Measurements from ENCODE around the gene TSPEAR. TPM values are rescaled to one million over a fixed set of nuclear protein-coding genes. Genes with fewer than 3 reads are reported as not detected.

TSPEAR gene
- polyA plus RNA-seq, 5 donors = 2.0 to 4.4 (median 3.0) TPM

DNA sequence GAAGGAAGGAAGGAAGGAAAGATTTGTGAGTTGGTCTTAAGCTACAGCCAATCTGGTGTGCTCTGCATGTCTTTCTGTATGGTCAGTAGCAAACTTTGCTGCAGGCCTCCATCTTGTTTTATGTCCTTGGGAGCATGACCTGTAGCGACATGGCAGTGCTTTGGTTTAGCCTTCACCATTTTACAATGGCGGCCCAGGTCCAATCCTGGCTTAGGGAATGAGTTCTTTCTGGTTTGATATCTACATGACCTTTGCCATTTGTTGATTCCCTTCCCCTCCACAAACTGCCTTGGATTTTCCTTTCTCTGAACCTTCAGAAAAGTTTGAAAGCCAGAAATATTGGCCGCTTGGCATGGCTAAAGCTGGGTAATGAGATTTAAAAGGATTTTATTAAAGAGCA, 30.5 kb upstream of the TSPEAR start:
- DNase-seq = no peak

DNA sequence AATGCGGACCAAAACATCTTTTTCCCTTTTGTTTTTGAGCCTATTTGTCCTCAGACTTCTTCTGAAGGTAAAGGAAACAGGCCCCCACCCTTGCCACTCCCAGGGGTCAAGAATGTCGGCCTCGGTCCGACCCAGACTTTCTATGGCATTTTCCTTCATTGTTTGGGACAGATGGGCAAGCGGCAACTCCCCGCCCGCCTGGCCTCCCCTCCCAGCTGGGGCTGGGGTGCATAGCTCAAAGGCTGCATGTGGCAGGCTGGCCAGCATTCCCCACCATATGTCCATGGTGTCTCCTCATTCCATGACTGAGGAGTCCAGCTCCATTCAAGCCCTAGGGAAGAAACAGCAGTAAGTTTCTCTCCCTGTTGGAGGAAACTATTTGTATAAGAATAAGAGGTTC, 29.4 kb upstream of the TSPEAR start:
- DNase-seq = no peak

DNA sequence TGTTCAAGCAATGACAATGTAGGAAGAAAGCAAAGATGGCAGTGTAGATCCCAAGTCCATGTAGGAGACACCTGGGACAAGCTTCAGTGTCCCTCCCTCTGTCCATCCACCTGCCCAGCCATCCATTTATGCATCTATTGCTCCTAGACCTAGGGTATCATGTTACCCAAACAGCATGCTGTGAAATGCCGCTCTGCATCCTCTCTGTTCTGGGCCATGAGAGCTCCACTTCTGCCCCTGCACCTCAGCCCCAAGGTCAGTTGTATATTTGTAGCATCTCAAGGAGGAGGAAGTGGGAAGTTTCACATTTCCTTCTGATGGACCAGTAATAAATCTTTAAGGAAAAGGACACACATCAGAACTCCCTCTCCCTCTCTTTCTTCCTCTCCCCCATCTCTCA, 27.9 kb upstream of the TSPEAR start:
- no peak for DNase-seq

DNA sequence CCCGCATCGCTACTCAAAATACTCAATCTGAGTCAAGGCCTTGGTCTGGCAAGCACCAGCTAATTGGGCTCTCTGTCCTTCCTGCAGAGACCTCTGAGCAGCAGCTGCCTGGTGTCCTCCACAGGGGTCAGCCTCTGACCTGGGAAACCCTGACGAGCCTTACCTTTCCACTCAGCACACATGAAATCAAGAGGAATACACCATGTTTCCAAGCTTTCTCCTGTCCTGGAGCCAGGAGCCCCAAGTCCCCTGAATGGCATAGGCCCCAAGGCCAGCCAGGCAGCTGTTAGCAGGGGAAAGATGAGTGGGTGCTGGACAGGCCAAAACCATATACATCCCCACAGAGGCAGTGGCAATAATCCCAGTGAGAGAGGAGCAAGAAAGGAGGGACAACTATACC, 27.2 kb upstream of the TSPEAR start:
- DNase-seq = no peak

DNA sequence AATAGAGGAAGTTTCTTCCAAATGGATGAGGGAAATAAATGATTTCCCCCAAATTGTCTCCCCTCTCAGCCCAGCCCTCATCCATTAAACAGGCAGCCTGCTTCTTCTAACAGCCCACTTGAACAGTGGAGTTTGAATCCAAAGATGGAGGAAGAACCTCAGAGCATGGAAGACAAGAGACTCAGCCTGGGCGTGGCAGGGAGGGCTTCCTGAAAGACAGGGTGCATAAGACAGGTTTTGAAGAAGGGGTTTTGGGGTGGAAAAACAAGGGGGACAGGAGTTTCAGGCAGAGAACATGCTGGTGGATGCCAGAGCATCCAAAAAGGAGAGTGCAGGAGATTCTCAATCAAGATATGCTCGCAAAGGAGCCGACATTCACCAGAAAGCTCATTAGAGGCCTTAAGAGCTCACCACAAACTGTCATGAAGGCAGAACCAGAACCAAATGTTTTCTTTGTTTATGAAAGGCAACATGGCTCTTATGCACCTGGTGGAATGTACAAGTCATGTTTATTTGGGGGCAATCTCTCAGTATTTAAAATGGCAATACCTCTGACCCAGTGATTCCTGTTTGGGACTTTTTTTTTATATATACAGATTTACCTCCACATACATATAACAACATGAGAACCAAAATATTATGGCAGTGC, 26.5 kb upstream of the TSPEAR start:
- DNase-seq = no peak

DNA sequence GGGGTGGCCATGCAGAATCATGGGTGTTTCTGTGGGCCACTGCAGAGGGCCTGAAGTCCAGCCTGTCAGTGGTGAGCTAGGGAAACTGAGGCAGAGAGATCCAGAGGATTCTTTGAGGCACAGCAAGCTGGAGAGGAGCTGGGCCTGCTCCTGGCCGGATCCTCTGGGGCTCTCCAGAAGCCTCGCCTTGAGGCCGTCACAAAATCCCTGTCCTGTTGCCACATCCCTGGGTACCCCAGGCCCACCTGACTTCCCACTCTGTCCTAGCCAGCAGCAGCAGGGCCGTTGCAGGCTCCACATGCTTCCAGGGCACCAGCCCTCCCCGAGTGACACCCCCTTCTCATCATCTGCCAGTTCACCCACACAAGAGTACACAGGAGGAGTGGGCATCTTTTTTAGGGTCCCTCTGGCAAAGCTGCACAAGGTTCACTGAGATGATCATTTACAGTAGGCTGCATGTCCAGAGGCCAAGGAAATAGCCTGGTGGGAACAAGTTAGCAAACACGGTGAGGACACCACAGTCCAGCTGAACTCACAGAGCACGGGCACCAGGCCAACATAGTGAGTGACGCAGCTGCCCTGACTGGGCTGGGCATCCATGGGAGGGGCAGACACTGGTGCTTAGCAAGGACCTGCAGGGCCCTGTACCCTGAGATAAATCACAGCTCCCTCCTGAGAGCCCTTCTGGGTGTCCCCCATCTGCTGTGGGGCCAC, 25.1 kb upstream of the TSPEAR start:
- no peak for DNase-seq

DNA sequence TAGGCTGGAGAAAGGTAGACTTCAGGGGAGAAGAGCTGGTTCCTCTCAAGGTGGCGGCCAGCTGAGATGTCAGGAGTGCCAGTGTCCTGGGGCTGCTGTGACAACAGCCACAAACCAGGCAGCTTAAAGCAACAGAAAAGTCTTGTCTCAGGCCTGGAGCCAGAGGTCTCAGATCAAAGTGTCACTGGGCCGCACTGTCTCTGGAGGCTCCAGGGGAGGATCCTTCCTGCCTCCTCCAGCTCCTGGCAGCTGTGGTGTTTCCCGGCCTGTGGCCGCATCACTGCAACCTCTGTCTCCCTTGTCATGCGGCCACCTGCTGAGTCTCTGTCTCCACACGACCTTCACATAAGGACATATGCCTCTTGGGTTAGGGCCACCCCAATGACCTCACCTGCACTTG, 24.4 kb upstream of the TSPEAR start:
- DNase-seq = no peak

DNA sequence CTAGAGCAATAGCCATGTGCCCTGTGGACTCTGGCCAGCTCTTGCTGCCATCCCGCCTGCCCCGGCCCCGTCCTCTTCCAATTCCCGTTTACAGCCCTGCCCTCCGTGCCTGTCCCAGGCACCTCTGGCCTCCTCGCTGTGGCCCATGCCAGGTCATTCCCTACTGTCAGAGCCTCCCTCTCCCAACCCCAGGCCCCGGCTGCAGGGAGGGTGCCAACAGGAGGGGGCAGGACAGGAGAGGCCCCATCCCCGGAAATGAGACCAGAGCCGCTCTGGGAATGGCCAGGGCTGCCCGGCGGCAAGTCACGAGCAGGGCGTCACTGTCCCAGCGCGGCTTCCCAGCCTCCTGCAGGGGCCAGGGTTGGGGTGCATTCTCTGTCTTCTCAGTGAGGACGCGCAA, 23.5 kb upstream of the TSPEAR start:
- no peak for DNase-seq

DNA sequence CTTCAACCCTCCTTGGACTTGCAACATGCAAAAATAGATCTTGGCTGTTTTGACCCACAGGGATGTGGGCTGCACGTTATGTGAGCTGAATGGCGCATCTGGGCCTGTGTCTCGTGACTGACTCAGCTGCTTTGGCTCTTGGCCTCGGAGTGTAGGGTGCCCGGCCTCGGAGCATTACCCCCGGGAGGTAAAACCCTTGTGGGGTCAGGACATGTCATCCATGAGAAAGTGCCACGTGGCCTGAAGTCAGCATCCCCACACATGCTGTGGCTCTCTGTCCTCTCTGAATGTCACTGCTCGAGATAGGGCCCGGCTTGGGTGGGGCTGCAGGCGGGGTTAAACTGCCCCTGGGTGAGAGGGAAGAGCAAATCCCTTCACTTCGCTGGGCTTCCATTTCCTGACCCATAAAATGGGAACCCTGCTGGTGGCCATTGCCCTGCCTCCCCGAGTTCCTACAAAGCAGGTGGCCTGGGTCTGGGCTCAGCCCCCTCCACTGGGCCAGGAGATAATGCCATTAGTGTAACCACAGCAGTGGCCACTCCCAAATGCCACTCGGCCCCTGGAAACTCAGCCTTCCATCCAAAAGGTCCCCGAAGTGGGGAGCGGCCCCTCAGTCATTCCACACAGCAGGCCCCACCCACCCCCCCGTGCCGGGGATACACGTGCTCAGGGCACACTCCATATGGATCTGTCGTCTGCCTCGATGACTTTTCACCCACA, 22.8 kb upstream of the TSPEAR start:
- DNase-seq = no peak

DNA sequence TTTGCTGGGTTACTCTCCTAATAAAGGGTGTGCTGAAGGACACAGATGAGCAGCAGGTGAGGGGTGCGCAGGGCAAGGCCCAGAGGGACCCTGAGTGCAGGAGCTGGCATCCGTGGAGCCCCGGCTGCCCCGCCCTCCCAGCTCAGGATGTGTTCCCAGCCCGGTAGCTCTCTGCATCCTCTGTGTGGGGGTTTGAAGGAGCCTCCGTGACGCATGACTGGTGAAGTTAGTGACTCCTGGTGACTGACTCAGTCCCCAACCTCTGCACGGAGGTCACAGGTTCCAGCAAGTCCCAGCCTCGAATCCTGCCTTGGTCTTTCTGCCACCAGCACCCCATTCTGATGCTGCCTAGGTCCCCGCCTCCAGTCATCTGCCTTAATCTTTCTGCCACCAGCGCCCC, 21.6 kb upstream of the TSPEAR start:
- no peak for DNase-seq

DNA sequence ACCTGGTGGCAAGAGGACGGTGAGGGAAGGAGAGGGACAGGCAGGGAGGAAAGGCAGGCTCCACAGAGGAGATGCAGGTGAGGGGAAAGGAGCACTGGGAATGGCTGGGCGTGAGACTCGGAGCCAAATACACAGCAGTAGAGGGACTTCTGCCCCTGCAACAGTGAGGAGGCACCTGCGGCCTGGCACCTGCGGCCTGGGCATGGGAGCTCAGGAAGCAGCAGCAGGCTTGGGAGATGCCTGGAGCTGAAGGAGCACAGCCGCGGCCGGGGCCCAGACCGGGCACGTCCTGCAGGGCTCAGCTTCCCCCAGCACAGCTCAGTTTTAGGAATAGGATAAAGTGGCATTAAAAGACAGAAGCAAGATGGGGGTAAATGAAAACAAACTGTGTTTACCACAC, 20.9 kb upstream of the TSPEAR start:
- no peak for DNase-seq

DNA sequence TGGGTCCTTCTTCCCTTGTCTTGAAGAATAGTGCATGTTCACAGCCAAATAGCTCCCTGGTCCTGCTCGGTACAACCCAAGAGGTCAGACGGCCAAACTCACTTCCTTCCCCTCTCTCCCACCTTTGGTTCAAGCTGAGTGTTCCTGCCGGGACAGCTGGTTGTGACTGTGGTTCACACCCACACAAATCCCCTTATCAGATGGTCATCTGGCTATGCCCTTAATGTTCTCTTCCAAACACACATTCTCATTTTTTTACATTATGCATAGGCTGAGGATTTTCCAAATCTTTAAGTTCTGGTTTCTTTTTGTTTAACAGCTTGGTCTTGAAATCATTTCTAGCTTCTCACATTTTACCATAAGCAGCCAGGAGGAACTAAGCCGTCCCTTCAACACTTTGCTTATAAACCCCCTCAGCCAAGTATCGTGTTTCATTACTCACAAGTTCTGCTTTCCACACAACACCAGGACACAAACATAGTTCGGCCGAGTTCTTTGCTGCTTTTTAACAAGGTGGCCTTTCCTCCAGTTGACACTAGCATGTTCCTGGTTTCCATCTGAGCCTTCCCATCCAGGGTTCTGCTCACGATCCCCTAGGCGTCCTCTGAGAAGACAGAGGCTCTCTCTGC, 19.7 kb upstream of the TSPEAR start:
- no peak for DNase-seq

DNA sequence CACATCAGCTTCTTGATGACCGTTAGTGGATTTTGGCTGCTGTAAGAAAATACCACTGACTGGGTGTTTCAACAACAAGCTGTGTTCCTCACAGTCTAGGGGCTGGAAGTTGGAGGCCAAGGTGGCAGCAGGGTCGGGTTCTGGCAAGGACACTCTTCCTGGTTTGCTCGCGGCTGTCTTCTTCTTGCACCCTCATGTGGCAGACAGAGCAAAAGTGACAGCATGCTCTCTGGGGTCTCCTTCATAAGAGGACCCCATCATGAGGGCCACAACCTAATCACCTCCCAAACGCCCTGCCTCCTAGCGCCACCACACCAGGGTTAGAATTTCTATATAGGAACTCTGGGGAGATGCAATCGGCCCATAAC, 18.6 kb upstream of the TSPEAR start:
- DNase-seq = no peak

DNA sequence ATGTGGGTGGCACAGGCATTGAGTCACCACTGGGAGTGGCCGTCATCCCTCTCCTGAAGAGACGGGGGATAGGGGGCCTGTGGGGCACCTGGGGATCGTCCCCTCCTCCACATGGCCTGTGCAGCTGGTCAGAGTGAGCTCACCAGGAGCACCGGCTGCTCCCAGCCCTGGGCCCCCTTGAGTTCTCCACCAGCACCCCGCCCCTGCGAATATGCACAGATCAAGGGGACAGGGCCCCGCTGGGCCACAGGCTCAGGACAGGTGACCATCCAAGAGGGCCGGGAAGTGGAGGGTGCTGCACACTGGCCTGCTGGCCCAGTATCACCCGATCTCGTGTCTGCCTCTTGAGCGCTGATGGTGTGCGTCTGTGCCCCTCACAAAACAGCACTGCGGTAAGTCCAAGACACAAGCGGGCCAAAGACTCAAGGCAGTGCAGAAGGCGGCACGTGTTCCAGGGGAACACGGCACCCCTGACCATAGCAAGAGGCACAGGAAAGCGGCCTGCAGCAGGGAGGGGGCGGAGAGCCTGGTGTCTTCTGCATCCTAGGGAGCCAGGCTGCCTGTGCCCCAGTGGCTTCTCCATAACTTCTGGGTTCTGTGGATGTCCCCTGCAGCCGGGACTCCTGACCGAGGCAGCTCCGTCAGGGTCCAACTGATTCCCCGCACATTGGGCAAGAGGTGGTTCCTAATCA, 18.1 kb upstream of the TSPEAR start:
- no peak for DNase-seq

DNA sequence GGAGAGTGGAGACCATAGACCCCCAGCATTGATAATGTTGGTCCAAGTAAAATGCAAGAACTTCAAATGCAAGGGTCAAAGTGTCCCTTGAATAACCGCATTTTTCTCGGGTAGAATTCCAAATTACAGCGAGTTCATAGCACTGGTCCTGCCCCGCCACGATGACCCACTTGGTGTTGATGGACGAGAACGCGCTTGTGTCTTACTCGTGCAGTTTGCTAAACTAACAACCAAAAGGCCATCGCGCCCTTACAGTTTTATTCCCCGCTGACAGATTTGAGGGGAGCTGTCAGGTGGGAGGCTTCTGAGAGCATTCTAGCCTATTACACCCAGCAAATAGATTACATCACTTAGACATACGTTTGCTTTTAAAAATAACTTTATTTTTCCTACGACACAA, 17.3 kb upstream of the TSPEAR start:
- DNase-seq = no peak

DNA sequence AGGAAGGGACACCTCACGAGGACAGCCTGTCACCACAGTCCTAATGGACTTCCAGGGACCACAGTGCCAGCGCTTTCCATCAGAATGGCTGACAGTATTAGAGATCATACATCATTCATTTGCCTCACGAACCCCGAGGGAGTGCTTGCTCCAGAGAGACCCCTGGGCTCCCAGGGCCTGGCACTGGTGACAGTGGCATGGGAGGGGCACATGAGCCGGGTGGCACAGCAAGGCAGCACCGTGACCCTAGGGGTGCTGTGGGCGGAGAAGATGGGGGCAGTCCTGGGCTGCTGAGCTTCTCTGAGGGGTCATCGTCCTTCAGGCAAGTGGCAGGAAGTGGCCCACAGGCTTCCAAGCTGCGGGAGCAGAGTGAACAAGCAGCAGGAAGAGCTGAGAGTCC, 16.4 kb upstream of the TSPEAR start:
- no peak for DNase-seq

DNA sequence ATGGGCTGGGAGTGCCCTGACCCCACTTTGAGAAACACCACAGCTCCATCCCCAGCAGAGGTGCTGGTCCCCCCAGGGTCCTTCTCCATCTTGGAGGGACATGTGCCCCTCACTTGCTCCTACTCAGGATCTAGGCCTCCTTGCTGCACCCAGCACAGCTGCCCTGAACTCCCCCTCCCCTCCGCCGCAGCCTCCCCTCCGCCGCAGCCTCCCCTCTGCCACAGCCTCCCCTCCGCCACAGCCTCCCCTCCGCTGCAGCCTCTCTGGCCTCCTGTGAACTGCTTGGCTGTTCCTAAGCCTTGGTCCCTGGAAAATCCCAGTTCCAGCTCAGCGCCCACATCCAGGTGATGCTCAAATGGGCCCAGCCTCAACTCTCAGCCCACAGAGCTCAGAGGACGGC, 15.9 kb upstream of the TSPEAR start:
- no peak for DNase-seq

DNA sequence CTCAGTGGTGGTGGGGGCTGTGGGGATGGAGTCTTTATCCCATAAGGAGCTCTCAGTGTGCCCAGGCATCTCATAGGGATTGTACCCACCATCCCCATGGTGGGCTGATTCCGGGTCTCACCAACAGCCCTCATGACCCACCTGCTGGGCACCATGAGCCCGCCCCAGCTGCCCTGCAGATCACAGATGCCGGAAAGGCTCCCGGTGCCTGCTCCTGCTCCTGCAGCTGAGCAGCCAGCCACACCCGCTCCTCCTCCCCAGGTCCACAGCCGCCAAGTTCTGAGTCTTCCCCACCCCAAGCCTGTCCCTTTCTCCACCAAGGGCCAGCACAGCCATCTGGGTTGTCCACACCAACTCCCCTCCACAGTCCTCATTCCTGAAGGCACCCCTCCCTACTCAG, 15.5 kb upstream of the TSPEAR start:
- DNase-seq = no peak

DNA sequence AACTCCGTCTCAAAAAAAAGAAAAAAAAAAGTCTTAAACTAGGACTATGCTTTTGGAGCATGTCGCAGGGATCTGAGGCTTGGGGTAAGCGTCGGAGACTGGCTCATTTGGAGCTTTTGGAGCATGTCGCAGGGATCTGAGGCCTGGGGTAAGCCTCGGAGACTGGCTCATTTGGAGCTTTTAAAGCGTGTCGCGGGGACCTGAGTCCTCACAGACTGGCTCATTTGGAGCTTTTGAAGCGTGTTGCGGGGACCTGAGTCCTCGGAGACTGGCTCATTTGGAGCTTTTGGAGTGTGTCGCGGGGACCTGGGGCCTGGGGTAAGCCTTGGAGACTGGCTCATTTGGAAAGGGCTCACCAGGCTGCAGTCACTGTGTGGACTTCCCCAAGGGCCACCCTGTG, 13.6 kb upstream of the TSPEAR start:
- no peak for DNase-seq

DNA sequence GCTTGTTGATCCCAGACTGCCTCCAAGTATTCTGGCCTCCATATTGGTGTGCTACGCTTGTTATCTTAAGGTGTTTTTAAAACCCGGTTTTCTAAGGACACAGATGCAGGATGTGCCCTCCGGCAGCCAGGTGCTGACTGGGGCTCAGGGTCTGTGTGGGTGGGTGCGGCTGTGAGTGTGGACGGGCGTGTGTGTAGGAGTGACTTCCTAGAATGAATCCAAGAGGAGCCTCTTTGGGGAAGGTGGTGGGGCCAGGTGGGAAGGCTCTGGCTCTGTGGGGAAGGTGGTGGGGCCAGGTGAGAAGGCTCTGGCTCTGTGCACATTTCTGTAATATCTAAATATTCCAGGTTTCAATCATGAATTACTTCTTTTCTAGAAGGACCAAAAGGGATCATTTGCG, 12.8 kb upstream of the TSPEAR start:
- no peak for DNase-seq

DNA sequence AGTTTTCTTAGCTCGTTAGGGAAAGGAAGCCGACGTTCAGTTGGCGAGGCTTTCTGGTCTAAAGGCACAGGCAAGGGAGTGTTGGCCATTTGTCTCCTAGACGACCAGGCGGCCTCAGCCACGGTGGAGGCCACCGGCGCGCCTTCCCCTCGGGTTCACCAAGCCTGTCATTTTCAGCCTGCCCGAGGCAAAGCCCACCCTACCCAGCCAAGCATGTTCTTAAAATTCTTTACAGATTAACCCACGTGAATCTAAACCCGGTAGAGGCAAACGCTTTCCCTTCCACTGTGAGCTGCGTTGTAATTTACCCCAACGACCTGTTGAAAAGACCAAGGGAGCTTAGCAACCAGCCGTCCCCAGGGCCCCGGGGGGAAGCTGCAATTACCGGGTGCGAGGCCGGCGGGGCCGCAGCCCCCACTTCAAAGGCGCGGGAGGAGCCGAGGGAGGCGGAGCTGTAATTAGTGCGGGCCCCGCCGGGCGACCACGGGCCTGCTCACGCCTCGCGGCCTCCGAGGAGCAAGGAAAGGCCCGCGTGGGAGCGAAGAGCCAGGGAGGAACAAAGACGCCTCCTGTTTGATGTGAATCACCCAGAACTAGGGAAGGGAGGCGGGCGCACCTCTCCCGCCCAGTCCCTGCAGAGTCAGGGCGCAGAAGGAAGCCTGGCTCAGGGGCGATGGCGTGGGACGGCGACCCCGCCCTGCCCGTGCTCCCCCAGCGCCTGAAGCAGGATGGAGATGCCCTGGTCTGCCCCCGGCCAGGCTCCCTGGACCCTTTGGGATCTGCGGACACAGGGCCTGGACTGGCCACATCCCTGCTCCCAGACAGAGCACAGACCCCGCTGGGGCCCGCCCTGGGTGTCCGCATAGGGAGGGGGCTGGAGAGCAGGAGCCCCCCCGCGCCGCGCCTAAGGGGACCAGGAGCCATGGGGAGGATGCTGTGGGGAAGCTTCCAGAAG, 12.1 kb upstream of the TSPEAR start:
- DNase-seq = no peak

Data from right lung (tissue), 5 donors.